Measurements from ENCODE around the gene S100B.

Gene S100B

DNA sequence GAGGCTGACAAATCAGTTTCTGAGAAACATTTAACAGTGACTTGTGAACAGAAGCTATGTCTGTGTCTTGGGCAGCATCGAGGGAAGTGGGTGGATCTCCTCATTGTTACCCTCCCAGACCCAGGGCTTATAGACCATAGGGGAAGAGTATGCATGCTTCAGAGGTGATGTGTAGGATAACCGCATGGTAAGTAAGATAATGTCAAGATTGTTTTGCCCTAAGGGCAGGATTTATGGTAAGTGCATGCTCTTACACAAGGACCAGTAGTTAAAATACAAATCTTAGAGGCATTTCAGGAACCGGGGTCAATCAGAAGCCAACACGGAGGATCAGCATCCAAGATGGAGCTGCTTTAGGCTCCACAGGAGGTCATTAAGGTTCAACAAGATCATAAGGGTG lies 22.8 kb upstream of the S100B start:
- no peak for DNase-seq (ENCODE audit: low read depth)

DNA sequence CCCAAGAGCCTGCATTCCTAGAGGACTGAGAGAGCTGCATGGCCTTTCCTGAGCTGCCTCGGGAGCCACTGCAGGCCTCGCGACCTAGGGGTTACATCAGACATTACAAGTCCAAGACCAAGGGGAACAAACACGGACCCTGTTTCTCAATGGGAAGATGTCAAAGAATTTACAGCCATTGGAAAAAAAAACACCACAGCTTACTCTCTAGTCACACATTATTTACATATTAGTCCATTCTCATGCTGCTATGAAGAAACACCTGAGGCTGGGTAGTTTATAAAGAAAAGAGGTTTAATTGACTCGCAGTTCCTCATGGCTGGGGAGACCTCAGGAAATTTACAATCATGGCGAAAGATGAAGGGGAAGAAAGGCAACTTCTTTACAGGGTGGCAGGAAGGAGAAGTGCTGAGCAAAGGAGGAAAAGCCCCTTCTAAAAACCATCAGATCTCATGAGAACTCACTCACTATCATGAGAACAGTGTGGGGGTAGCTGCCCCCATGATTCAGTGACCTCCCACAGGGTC lies 22.2 kb upstream of the S100B start:
- DNase-seq (ENCODE audit: low read depth): no peak

GRCh38 chr21:46626536-46626935 lies 21.7 kb upstream of the S100B start:
- no peak for DNase-seq (ENCODE audit: low read depth)

DNA sequence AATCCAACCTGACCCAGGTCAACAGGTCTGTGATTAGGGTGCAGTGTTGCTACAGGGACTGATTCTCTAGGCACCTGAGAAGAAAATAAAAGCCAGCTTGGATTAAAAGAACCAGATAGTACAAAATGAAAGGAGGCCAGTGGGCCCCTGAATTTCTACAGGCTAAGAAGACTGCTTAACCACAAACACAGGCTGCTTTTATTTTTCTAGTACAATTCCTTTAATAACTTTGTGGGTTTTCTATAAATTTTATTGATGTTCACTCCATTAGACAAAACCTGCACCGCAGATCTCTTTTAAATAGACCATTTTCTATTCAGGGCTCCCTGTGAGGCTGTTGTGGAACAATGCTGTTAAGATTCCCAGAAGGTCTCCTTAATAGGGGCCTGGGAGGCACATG lies 20.9 kb upstream of the S100B start:
- DNase-seq (ENCODE audit: low read depth): no peak

GRCh38 chr21:46624050-46624449 lies 19.2 kb upstream of the S100B start:
- no peak for DNase-seq (ENCODE audit: low read depth)

- no peak for DNase-seq (ENCODE audit: low read depth)
Observed at GRCh38 chr21:46622226-46622625, 17.3 kb upstream of the S100B start.

DNA sequence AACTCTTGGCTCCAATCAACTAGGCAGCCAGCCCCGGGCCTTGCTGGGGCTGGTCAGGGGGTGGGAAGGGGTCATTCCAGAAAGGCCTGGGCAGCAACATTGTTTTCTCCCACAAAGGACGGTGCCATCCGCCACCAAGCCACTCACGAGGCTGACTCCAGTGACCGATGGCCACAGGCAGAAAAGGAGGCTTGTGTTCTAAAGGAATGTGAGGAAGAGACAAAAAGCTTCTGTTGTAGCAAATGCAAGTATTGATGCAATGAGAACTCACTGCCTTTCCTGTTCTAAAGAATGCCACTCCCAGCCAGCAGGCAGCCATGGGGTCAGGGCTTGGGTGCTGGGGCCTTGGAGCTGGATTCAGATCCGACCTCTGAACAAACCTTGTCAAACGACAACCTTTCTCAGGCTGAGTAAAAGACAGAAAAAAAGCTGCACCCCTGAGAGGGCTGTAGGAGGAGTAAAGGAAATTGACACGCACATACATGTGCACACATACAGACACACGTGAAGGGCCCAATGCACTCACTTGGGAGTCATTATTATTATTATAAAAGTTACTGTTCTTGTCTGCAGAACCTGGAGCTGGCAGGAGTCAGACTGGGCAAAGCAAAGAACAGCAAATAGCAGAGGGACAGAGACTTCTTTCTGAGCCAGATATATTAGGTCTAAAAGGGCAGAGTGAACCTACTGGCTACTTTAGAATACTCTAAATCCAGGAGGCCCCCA lies 16.7 kb upstream of the S100B start:
- DNase-seq (ENCODE audit: low read depth): no peak

DNA sequence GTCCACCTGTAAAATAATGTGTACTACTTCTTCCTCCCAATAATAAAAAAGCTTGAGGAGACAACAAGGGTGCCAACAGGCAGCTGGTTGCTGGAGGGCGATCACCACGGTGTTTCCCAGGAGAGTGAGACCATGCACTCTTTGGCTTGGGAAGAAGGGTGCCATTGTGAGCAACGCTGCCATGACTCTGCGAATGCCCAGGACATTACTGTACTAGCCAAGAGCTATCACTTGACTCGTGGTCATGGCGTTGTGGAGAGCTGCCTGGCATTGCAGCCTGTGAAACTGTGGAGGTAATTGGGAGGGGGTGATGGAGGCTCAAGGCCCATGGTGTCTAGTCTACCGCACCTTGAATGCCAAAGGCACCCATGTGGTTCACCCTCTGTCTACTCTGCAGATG lies 16.0 kb upstream of the S100B start:
- DNase-seq (ENCODE audit: low read depth): no peak

DNA sequence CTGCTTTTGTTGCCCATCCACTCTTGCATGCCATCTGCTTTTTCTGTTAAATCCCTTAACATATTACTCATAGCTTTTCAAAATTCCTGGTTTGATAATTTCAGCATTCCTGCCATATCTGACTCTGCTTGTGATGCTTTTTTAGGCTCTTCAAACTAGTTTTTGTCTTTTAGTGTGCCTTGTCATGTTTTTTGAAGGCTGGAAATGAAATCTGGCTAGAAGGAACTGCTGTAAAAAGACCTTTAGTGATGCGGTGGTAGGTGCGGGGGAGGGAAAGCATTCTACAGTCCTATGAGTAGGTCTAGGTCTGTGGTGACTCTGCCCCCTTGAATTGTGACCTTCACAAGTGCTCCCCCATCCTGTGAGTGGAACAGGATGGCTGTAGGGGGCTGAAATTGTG lies 15.0 kb upstream of the S100B start:
- no peak for DNase-seq (ENCODE audit: low read depth)

- DNase-seq (ENCODE audit: low read depth): no peak
Observed at GRCh38 chr21:46618738-46619379, 14.0 kb upstream of the S100B start.

DNA sequence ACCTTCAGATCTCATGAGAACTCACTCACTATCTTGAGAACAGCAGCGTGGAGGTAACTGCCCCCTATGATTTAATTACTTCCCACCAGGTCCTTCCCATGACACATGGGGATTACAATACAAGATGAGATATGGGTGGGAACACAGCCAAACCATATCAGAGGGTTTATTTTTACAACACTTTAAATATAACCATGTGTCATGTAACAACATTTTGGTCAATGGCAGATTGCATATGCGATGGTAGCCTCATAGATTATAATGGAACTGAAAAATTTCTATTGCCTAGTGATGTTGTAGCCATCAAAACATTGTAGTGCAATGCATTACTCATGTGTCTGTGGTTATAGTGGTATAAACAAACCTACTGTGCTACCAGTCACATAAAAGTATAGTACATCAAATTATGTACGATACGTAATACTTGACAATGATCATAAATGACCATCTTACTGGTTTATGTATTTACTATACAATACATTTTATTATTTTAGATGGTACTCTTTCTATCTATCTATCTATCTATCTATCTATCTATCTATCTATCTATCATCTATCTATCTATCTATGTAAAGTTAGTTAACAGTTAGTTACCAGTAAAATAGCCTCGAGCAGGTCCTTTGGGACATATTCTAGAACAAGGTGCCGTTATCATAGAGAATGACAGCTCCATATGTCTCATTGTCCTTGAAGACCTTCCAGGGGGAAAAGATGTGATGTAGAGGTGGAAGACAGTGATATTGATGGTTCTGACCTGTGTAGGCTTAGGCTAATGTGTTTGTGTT lies 12.6 kb upstream of the S100B start:
- DNase-seq (ENCODE audit: low read depth): no peak

GRCh38 chr21:46616656-46617055 lies 11.8 kb upstream of the S100B start:
- no peak for DNase-seq (ENCODE audit: low read depth)

GRCh38 chr21:46616050-46616449 lies 11.2 kb upstream of the S100B start:
- no peak for DNase-seq (ENCODE audit: low read depth)

DNA sequence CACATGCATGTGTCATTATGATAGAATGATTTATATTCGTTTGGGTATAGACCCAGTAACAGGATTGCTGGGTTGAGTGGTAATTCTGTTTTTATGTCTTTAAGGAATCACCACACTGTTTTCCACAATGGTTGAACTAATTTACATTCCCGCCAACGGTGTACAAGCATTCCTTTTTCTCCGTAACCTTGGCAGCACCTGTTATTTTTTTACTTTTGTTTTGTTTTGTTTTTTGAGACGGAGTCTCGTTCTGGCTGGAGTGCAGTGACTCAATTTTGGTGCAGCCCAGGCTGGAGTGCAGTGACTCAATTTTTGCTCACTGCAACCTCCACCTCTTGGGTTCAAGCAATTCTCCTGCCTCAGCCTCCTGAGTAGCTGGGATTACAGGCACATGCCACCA lies 8.5 kb upstream of the S100B start:
- DNase-seq (ENCODE audit: low read depth): no peak

GRCh38 chr21:46610018-46610701 lies 5.3 kb upstream of the S100B start:
- DNase-seq (ENCODE audit: low read depth): no peak

GRCh38 chr21:46608672-46609111 lies 3.8 kb upstream of the S100B start:
- DNase-seq (ENCODE audit: low read depth): no peak

DNA sequence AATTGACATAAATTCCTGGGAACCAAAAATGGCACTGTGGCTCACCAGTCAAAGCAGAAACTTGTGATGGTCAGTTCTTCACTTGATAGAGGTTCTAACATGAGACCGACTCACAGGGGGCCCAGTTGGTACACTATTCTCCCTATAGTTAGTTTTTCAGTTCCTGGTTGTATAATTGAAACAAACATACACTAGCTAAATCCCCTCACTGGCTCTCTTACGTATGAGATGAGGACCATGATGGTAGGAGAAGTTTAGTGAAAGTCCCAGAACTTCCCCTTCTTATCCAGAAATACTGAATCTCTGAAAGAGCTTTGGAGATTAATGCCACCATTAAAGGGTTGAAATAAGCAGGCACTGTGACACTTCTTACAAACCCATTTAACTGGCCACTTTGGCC lies 2.8 kb upstream of the S100B start:
- DNase-seq (ENCODE audit: low read depth): no peak

GRCh38 chr21:46606427-46606813 lies 1.5 kb upstream of the S100B start:
- DNase-seq (ENCODE audit: low read depth): no peak

- no peak for DNase-seq (ENCODE audit: low read depth)
Observed at GRCh38 chr21:46605767-46606426, 1.0 kb upstream of the S100B start.

DNA sequence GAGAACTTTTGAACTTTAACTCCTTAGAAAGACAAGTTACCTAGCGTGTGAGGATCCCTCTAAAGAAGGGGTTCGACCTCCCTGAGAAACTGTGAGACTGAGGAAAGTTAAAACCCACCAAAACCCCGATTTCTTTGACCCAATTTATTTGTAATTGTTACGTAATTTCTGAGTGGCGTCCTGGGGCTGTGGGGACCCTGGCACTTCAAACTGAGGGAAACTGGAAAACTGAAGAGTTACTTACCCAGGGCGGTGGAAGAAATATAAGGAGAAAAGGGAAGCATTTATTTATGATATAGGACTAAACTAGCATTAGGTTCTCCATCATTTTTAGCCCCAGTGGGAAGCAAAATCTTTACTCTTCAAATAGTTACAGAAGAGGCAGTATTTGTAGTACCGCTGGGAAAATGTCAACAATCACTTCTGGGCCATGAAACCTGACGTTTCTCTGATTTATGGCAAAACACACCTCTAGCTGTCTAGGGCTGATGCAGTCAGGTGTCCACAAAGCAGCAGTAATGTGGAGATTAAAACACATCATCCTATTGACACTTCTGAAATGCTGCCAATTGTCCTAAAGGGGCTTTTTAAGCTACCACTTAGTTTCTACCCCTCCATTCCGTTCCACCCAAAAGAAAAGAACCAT lies 430 bp downstream of the S100B start:
- no peak for DNase-seq (ENCODE audit: low read depth)

DNA sequence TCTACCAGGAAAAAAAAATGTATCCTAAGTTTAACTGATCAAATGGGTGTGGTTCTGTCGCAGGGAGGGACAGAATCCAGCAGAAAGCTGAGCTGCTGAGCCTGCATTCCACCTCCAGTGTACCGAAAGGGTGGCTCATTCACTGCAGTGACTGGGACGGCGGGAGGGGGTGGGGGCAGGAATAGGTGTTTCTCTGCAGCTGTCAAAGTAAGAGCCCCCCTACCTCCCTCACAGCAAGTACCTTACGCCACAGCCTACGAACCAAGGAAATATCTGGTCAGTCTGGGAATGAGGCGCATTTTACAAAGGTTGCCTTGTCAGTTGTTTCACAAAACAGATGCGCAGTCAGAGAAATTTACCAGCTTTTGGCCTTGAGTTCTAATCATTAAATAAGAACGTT lies 1.7 kb downstream of the S100B start:
- no peak for DNase-seq (ENCODE audit: low read depth)
